HPDE6-E6E7 (cell line): Measurements from ENCODE around the gene IYD.

Experiments
- DNase-seq: peaks from one replicate; pipeline ENCODE4 v3.0.0; 2011; ENCODE audit warnings: missing footprints; ENCODE audit errors: extremely low spot score

Gene IYD

GRCh38 chr6:150368762-150369161, at the start of gene IYD:
TSS of gene IYD (plus strand) at chr6:150369012. CDS start at chr6:150369032, 20 bp downstream.
- no peak for DNase-seq

- DNase-seq: no peak
These were observed 48.9 kb upstream of the IYD start for GRCh38 chr6:150319924-150320323.

GRCh38 chr6:150320442-150320841, 48.4 kb upstream of the IYD start:
- DNase-seq: no peak

- DNase-seq: no peak
These were observed 46.3 kb upstream of the IYD start for GRCh38 chr6:150322466-150322871.

- DNase-seq: no peak
These were observed 45.6 kb upstream of the IYD start for GRCh38 chr6:150323205-150323604.

GRCh38 chr6:150324044-150324443, 44.8 kb upstream of the IYD start:
- no peak for DNase-seq

- DNase-seq: no peak
These were observed 43.6 kb upstream of the IYD start for GRCh38 chr6:150325066-150325772.

- no peak for DNase-seq
These were observed 41.6 kb upstream of the IYD start for GRCh38 chr6:150327117-150327774.

GRCh38 chr6:150328744-150329405, 39.9 kb upstream of the IYD start:
- no peak for DNase-seq

- DNase-seq: no peak
These were observed 37.5 kb upstream of the IYD start for GRCh38 chr6:150331344-150331743.

GRCh38 chr6:150332939-150333584, 35.8 kb upstream of the IYD start:
- DNase-seq: no peak

GRCh38 chr6:150333585-150333941, 35.2 kb upstream of the IYD start:
- no peak for DNase-seq

- peak; percentile 45 for DNase-seq
These were observed 33.7 kb upstream of the IYD start for GRCh38 chr6:150334790-150335783.

- DNase-seq: peak; percentile 80
These were observed 32.5 kb upstream of the IYD start for GRCh38 chr6:150336299-150336698.

- DNase-seq: no peak
These were observed 32.1 kb upstream of the IYD start for GRCh38 chr6:150336708-150337107.

GRCh38 chr6:150342126-150342525, 26.7 kb upstream of the IYD start:
- DNase-seq: no peak

GRCh38 chr6:150343434-150343833, 25.4 kb upstream of the IYD start:
- DNase-seq: no peak

- DNase-seq: no peak
These were observed 23.0 kb upstream of the IYD start for GRCh38 chr6:150345781-150346180.

- DNase-seq: no peak
These were observed 22.5 kb upstream of the IYD start for GRCh38 chr6:150346346-150346745.

GRCh38 chr6:150347845-150348244, 21.0 kb upstream of the IYD start:
- DNase-seq: no peak

- no peak for DNase-seq
These were observed 19.3 kb upstream of the IYD start for GRCh38 chr6:150349546-150349945.
